Measurements from ENCODE around the gene FGFR3.

The FGFR3 gene

GRCh38 chr4:1841887-1842210, 48.8 kb downstream of the FGFR3 start:
- Histone ChIP-seq H3F3A (ENCODE audit: insufficient read depth, low read length) (no peaks in the 10 kb centered on the region), H3K27me3 (replicated peaks; ENCODE audit: insufficient read depth, low read length) (no peaks in the 10 kb centered on the region), H3K4me1 (ENCODE audit: low read length) (no peaks in the 10 kb centered on the region), H3K9ac (ENCODE audit: low read length) (no peak overlapping the region), H3K9me2 (replicated peaks; ENCODE audit: insufficient read depth, low read length) (no peaks in the 10 kb centered on the region), H3K36me3 (replicated peaks; ENCODE audit: insufficient read depth, low read length) (0 out of 2 replicates have a peak, but pooled peaks cover 5% of the 10 kb centered on the region), H3K9me3 (replicated peaks; ENCODE audit: insufficient read depth, low read length) (no peaks in the 10 kb centered on the region), H4K20me1 (ENCODE audit: insufficient read depth, low read length) (no peaks in the 10 kb centered on the region), H3K79me2 (ENCODE audit: low read length) (peaks cover 55% of the 10 kb centered on the region), H3K4me3 (ENCODE audit: low read length) (no peak overlapping the region), H2AFZ (ENCODE audit: low read length) (no peak overlapping the region), H3K4me2 (ENCODE audit: low read depth, low read length) (no peak overlapping the region), H3K27ac (ENCODE audit: low read length) (no peak overlapping the region)
- TF ChIP-seq EZH2phosphoT487 (IDR thresholded peaks at IDR 0.05; ENCODE audit: low read length) (no peak), CTCF (IDR thresholded peaks at IDR 0.05; ENCODE audit: low read length) (no peak), EZH2 (optimal IDR thresholded peaks at IDR 0.05; ENCODE audit: low read depth, low read length) (no peak)
- DNase-seq, result no peak

GRCh38 chr4:1842339-1842895, 49.3 kb downstream of the FGFR3 start:
- no peak for DNase-seq
- H4K20me1 ChIP-seq (ENCODE audit: insufficient read depth, low read length), result no peaks in the 10 kb centered on the region
- no peaks in the 10 kb centered on the region for H3K27me3 ChIP-seq (replicated peaks; ENCODE audit: insufficient read depth, low read length)
- H3K4me1 ChIP-seq (ENCODE audit: low read length), result no peaks in the 10 kb centered on the region
- H3K9me2 ChIP-seq (replicated peaks; ENCODE audit: insufficient read depth, low read length), result no peaks in the 10 kb centered on the region
- no peak overlapping the region for H2AFZ ChIP-seq (ENCODE audit: low read length)
- no peak overlapping the region for H3K4me3 ChIP-seq (ENCODE audit: low read length)
- TF ChIP-seq EZH2phosphoT487 (IDR thresholded peaks at IDR 0.05; ENCODE audit: low read length) (no peak), CTCF (IDR thresholded peaks at IDR 0.05; ENCODE audit: low read length) (no peak), EZH2 (optimal IDR thresholded peaks at IDR 0.05; ENCODE audit: low read depth, low read length) (no peak)
- peaks cover 60% of the 10 kb centered on the region for H3K79me2 ChIP-seq (ENCODE audit: low read length)
- H3K9ac ChIP-seq (ENCODE audit: low read length), result no peak overlapping the region
- no peaks in the 10 kb centered on the region for H3F3A ChIP-seq (ENCODE audit: insufficient read depth, low read length)
- H3K27ac ChIP-seq (ENCODE audit: low read length), result no peak overlapping the region
- no peaks in the 10 kb centered on the region for H3K9me3 ChIP-seq (replicated peaks; ENCODE audit: insufficient read depth, low read length)
- 0 out of 2 replicates have a peak, but pooled peaks cover 5% of the 10 kb centered on the region for H3K36me3 ChIP-seq (replicated peaks; ENCODE audit: insufficient read depth, low read length)
- H3K4me2 ChIP-seq (ENCODE audit: low read depth, low read length), result no peak overlapping the region

- peaks cover 61% of the 10 kb centered on the region for H3K79me2 ChIP-seq (ENCODE audit: low read length)
- no peaks in the 10 kb centered on the region for H3K27me3 ChIP-seq (replicated peaks; ENCODE audit: insufficient read depth, low read length)
- no peak overlapping the region for H3K27ac ChIP-seq (ENCODE audit: low read length)
- H3K9me2 ChIP-seq (replicated peaks; ENCODE audit: insufficient read depth, low read length), result no peaks in the 10 kb centered on the region
- no peaks in the 10 kb centered on the region for H3K4me1 ChIP-seq (ENCODE audit: low read length)
- H3F3A ChIP-seq (ENCODE audit: insufficient read depth, low read length), result no peaks in the 10 kb centered on the region
- no peak overlapping the region for H3K4me2 ChIP-seq (ENCODE audit: low read depth, low read length)
- no peak overlapping the region for H2AFZ ChIP-seq (ENCODE audit: low read length)
- H3K9me3 ChIP-seq (replicated peaks; ENCODE audit: insufficient read depth, low read length), result no peaks in the 10 kb centered on the region
- H3K36me3 ChIP-seq (replicated peaks; ENCODE audit: insufficient read depth, low read length), result 0 out of 2 replicates have a peak, but pooled peaks cover 5% of the 10 kb centered on the region
- no peak for DNase-seq
- H4K20me1 ChIP-seq (ENCODE audit: insufficient read depth, low read length), result no peaks in the 10 kb centered on the region
- H3K4me3 ChIP-seq (ENCODE audit: low read length), result no peak overlapping the region
- TF ChIP-seq EZH2phosphoT487 (IDR thresholded peaks at IDR 0.05; ENCODE audit: low read length) (no peak), CTCF (IDR thresholded peaks at IDR 0.05; ENCODE audit: low read length) (no peak), EZH2 (optimal IDR thresholded peaks at IDR 0.05; ENCODE audit: low read depth, low read length) (no peak)
- no peak overlapping the region for H3K9ac ChIP-seq (ENCODE audit: low read length)
Observed at GRCh38 chr4:1842993-1843448, 49.9 kb downstream of the FGFR3 start.
